OCI-LY7 (cell line): ENCODE measurements around the gene RAN. TPM values are rescaled to one million over a fixed set of nuclear protein-coding genes. Genes with fewer than 3 reads are reported as not detected.

Source experiments
- BruUV-seq: library from RNA; stranded (reverse); fragments of 400-500 nt; replicated peaks from 2 replicates; lab custom pipeline; 2021; lab: Mats Ljungman, UMichigan
- CTCF ChIA-PET: fragments of 300-600 bp; sonication (Branson Sonifier 250); formaldehyde crosslinking; loops from one replicate; lab custom pipeline; 2022; ENCODE audit warnings: antibody characterized with exemption; ENCODE audit not compliant: unreplicated experiment; lab: Charles Lee
- POLR2A ChIA-PET: fragments of 300-600 bp; sonication (Branson Sonifier 250); formaldehyde crosslinking; loops from one replicate; lab custom pipeline; 2022; ENCODE audit warnings: antibody characterized with exemption; lab: Charles Lee
- DNase-seq: peaks from one replicate; pipeline ENCODE4 v3.0.0-alpha.2; 2015; ENCODE audit warnings: low spot score
- H2AFZ ChIP-seq: fragments of 200-600 bp; sonication (generic), shearing (Covaris generic); 2 replicates; pipeline ENCODE4 v1.6.1; 2014; ENCODE audit warnings: mild to moderate bottlenecking, antibody characterized with exemption, low read length, moderate library complexity
- H3K27ac ChIP-seq: fragments of 200-600 bp; sonication (generic); 2 replicates; pipeline ENCODE4 v1.5.1; 2014; ENCODE audit warnings: mixed run types, low read depth, mild to moderate bottlenecking, moderate library complexity, low read length, inconsistent platforms; ENCODE audit not compliant: poor library complexity, severe bottlenecking
- H3K36me3 ChIP-seq: fragments of 200-600 bp; sonication (generic); 2 replicates; pipeline ENCODE4 v1.6.1; 2014; ENCODE audit warnings: mild to moderate bottlenecking, antibody characterized with exemption, low read length, moderate library complexity, mixed read lengths; ENCODE audit not compliant: insufficient read depth
- H3K4me1 ChIP-seq: fragments of 200-600 bp; sonication (generic); 2 replicates; pipeline ENCODE4 v1.5.1; 2014; ENCODE audit warnings: mild to moderate bottlenecking, low read length; ENCODE audit not compliant: insufficient read depth, poor library complexity, severe bottlenecking
- H3K4me2 ChIP-seq: fragments of 200-600 bp; sonication (generic); 2 replicates; pipeline ENCODE4 v1.6.1; 2014; ENCODE audit warnings: mild to moderate bottlenecking, low read length
- H3K4me3 ChIP-seq: fragments of 200-600 bp; sonication (generic); 2 replicates; pipeline ENCODE4 v1.5.1; 2014; ENCODE audit warnings: mild to moderate bottlenecking, low read depth, low read length; ENCODE audit not compliant: poor library complexity, severe bottlenecking
- H3K79me2 ChIP-seq: fragments of 200-600 bp; sonication (generic); 2 replicates; pipeline ENCODE4 v1.6.1; 2016; ENCODE audit warnings: low read depth, mild to moderate bottlenecking, low read length, moderate library complexity, mixed read lengths; ENCODE audit not compliant: insufficient read depth
- H3K9me2 ChIP-seq: fragments of 200-600 bp; sonication (generic); 2 replicates; pipeline ENCODE4 v1.6.1; 2016; ENCODE audit warnings: mild to moderate bottlenecking, low read length, mixed read lengths; ENCODE audit not compliant: insufficient read depth
- H3K9me3 ChIP-seq: fragments of 200-600 bp; sonication (generic); 2 replicates; pipeline ENCODE4 v1.6.1; 2014; ENCODE audit warnings: mild to moderate bottlenecking, mixed run types, low read length, mixed read lengths
- H4K20me1 ChIP-seq: fragments of 200-600 bp; sonication (generic); 2 replicates; pipeline ENCODE4 v1.6.1; 2014; ENCODE audit warnings: mild to moderate bottlenecking, antibody characterized with exemption, low read length, moderate library complexity, mixed read lengths; ENCODE audit not compliant: insufficient read depth
- EZH2phosphoT487 ChIP-seq: fragments of 200-600 bp; sonication (generic); IDR thresholded peaks from 2 replicates; pipeline ENCODE4 v1.6.1; 2018; ENCODE audit warnings: low read depth, borderline replicate concordance, mild to moderate bottlenecking, mixed run types, antibody characterized with exemption, low read length, moderate library complexity, mixed read lengths
- intact Hi-C: fragments of 100-400 bp; cut with micrococcal nuclease; formaldehyde crosslinking; loops from one replicate; pipeline ENCODE4 v1.10.0; 2022; ENCODE audit not compliant: unreplicated experiment
- total RNA-seq, 2 experiments: library from RNA; depleted of rRNA in 1 of 2; stranded (reverse); fragments of >200 nt in 1 of 2; shearing (Covaris generic) in 1 of 2; gene quantifications; 2 replicates each; pipeline ENCODE4 v1.2.3, GENCODE V29; 2014 to 2022
- TF ChIP-seq, protein P1 (sequence below): fragments of 200-600 bp; sonication (generic); conservative IDR thresholded peaks from 2 replicates; pipeline ENCODE4 v1.5.1; 2014; ENCODE audit warnings: mild to moderate bottlenecking, antibody characterized with exemption, low read length, moderate library complexity, mixed read lengths

RAN gene
- total RNA-seq, 2 experiments from 2014 or later: 1,462 to 1,957 TPM

DNA sequence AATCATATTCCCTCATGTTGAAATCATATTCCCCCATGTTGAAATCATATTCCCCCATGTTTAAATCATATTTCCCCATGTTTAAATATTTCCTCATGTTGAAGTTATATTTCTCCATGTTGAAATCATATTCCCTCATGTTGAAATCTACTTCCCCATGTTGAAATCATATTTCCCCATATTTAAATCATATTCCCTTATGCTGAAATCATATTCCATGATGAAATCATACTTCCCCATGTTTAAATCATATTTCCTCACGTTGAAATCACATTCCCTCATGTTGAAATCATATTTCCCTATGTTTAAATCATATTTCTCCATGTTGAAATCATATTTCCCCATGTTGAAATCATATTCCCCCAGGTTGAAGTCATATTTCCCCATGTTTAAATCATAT lies 47.2 kb downstream of the RAN start:
- Histone ChIP-seq H3K4me2 (no peak overlapping the region), H3K4me1 (peaks cover 14% of the 10 kb centered on the region), H3K27ac (no peak overlapping the region), H3K79me2 (no peaks in the 10 kb centered on the region), H3K4me3 (no peak overlapping the region), H3K9me2 (no peaks in the 10 kb centered on the region), H3K36me3 (no peaks in the 10 kb centered on the region), H2AFZ (no peak overlapping the region), H4K20me1 (no peaks in the 10 kb centered on the region), H3K9me3 (no peaks in the 10 kb centered on the region)
- ChIA-PET POLR2A (no interaction called here), CTCF (no interaction called here)
- no TSS peak for BruUV-seq
- no peak for TF ChIP-seq EZH2phosphoT487
- TF ChIP-seq, protein P1, sequence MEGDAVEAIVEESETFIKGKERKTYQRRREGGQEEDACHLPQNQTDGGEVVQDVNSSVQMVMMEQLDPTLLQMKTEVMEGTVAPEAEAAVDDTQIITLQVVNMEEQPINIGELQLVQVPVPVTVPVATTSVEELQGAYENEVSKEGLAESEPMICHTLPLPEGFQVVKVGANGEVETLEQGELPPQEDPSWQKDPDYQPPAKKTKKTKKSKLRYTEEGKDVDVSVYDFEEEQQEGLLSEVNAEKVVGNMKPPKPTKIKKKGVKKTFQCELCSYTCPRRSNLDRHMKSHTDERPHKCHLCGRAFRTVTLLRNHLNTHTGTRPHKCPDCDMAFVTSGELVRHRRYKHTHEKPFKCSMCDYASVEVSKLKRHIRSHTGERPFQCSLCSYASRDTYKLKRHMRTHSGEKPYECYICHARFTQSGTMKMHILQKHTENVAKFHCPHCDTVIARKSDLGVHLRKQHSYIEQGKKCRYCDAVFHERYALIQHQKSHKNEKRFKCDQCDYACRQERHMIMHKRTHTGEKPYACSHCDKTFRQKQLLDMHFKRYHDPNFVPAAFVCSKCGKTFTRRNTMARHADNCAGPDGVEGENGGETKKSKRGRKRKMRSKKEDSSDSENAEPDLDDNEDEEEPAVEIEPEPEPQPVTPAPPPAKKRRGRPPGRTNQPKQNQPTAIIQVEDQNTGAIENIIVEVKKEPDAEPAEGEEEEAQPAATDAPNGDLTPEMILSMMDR: no peak
- intact Hi-C loops: loop anchor here (10.0 kb wide), 2 partner anchors 116 to 186 kb away; no protein-coding TSS in a partner anchor
- DNase-seq: no peak

DNA sequence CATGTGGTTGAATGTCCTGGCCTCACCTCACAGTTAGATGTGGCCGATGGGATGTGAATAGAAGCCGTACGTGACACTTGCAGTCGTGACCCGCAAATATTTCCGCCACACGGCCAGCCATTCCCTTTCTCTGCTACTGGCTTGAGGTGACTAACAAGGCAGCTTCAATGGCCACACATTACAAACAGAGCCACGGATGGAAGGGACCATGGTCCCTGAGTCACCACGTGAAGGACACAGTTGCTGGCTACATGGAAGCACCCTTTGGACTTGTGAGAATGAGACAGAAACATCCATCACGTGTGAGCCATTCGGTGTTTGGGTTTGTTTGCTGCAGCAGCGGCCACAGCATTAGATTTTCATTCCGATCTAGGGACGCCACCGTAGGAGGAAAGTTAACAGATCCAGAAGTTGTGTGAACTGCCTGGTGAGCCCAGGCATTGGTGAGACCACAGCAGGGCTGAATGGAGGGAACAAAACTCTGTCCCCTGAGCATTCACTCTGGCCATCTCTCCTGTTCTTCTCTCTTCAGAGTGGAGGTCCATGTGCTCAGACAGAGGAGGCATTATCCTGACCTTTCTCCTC lies 48.3 kb downstream of the RAN start:
- BruUV-seq: no TSS peak
- Histone ChIP-seq H3K9me3 (no peaks in the 10 kb centered on the region), H3K36me3 (no peaks in the 10 kb centered on the region), H3K79me2 (no peaks in the 10 kb centered on the region), H2AFZ (no peak overlapping the region), H3K4me2 (no peak overlapping the region), H3K4me3 (no peak overlapping the region), H3K27ac (no peak overlapping the region), H4K20me1 (no peaks in the 10 kb centered on the region), H3K4me1 (peaks cover 14% of the 10 kb centered on the region), H3K9me2 (no peaks in the 10 kb centered on the region)
- POLR2A ChIA-PET: no interaction called here
- no peak for DNase-seq
- intact Hi-C loops: no loop called here
- TF ChIP-seq, protein P1: no peak
- no peak for TF ChIP-seq EZH2phosphoT487
- CTCF ChIA-PET: no interaction called here

DNA sequence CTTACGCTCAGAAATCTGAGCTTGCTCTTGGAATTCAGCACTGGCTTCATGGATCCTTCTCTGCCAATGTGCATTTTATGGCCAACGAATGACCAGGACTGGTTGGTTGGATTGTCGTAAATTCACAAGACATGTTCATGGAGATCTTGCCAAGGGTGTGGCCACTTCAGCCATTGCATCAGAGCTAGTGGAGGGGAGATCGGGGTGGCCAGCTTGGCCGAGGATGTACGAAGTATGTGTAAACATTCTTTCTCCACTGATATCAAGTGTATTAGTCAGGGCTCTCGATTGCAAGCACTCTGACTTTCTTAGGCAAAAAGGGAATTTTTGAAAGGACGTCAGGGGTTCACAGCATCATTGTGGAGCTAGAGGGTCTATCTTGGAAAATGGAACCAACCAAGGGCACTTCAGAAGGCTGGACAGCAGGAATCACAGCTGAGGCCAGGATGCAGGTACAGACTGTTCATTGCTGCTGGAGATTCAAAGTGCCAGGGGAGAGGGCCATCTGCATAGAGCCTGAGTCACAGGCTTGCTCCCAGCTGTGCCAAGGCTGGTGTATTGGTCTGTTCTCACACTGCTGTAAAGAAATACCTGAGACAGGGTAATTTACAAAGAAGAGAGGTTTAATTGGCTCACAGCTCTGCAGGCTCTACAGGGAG lies 49.0 kb downstream of the RAN start:
- no peak overlapping the region for H2AFZ ChIP-seq
- H3K79me2 ChIP-seq: no peaks in the 10 kb centered on the region
- intact Hi-C loops: no loop called here
- DNase-seq: no peak
- H3K4me1 ChIP-seq: peaks cover 14% of the 10 kb centered on the region
- H4K20me1 ChIP-seq: no peaks in the 10 kb centered on the region
- no peaks in the 10 kb centered on the region for H3K36me3 ChIP-seq
- H3K4me3 ChIP-seq: no peak overlapping the region
- H3K27ac ChIP-seq: no peak overlapping the region
- H3K9me3 ChIP-seq: no peaks in the 10 kb centered on the region
- H3K9me2 ChIP-seq: no peaks in the 10 kb centered on the region
- TF ChIP-seq EZH2phosphoT487: no peak
- TF ChIP-seq, protein P1: no peak
- POLR2A ChIA-PET: interaction anchor here (0.5 kb wide), 1 partner anchor 84 kb away, joined by 4 read pairs; no protein-coding TSS in a partner anchor
- no peak overlapping the region for H3K4me2 ChIP-seq
- BruUV-seq: no TSS peak
- CTCF ChIA-PET: no interaction called here
